Activated T-helper 17 cell treated with anti-CD3 and anti-CD28 coated beads, Interleukin-2, amount 50 U/mL, for 72 hours (primary cell): Measurements from ENCODE around the gene HSPA12B. TPM values are rescaled to one million over a fixed set of nuclear protein-coding genes. Genes with fewer than 3 reads are reported as not detected.

Experiments used
- ATAC-seq: fragments of 150-1000 bp; cut with Tn5 transposase; replicated peaks from 2 replicates; pipeline ENCODE4 v1.10.0; 2021; ENCODE audit warnings: mild to moderate bottlenecking, moderate library complexity
- H3K27ac Mint-ChIP-seq: one replicate; pipeline ENCODE4 v1.8.0; 2022; ENCODE audit warnings: mixed read lengths
- H3K27me3 Mint-ChIP-seq: one replicate; pipeline ENCODE4 v1.8.0; 2022; ENCODE audit warnings: mixed read lengths
- H3K36me3 Mint-ChIP-seq: one replicate; pipeline ENCODE4 v1.8.0; 2022; ENCODE audit warnings: low read depth, mild to moderate bottlenecking, mixed read lengths
- H3K4me1 Mint-ChIP-seq: one replicate; pipeline ENCODE4 v1.8.0; 2022; ENCODE audit warnings: mixed read lengths
- H3K4me3 Mint-ChIP-seq: one replicate; pipeline ENCODE4 v1.8.0; 2022; ENCODE audit warnings: mild to moderate bottlenecking, mixed read lengths
- H3K9me3 Mint-ChIP-seq: one replicate; pipeline ENCODE4 v1.8.0; 2022; ENCODE audit warnings: mixed read lengths
- total RNA-seq, 2 donors: library from RNA; stranded (reverse); gene quantifications; one replicate each; pipeline ENCODE4 v1.2.3, GENCODE V29; 2022

HSPA12B gene
- total RNA-seq, 2 donors from 2014 or later = not detected

- Mint-ChIP-seq H3K27me3 (peaks cover 4% of the 10 kb centered on the region), H3K4me3 (no peak overlapping the region)
Observed at GRCh38 chr20:3711484-3711941, 21.0 kb upstream of the HSPA12B start.

DNA sequence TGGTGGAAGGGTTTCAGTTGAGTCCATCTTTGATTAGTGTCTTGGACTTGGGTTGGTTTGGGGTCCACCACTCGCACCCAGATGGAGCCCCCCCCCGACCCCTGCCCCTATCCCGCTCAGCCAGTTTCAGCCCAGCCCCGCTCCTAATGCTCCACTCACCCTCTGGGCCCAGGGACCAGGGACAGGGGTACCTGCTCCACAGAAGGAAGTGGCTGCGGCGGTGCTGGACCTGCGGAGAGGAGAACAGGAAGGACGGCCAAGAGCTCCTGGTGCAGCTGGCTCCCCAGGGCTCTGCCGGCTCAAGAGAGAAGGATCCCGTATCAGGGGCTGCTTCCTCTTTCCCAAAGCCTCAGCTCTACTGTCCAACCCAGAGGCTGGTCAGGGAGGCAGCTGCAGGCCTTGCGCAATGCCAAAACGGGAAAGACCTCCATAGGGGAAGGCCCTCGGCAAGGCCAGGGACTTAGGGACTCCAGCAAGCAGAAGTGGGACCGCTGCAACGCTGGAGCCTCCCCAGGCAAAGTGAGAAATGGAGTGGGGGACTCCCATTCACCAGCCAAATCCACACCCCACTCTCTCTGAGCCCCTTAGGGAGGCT lies 20.1 kb upstream of the HSPA12B start, which contains the start of gene SIGLEC1:
SIGLEC1 (minus strand) TSS at position 322 of the 595 bp plus-strand sequence. CDS start 5,472 bp downstream, outside the sequence.
- H3K27me3 Mint-ChIP-seq = peaks cover 4% of the 10 kb centered on the region
- H3K27ac Mint-ChIP-seq = no peak within 1 kb of the TSS
- H3K9me3 Mint-ChIP-seq = no peaks in the 10 kb centered on the region
- H3K36me3 Mint-ChIP-seq = no peaks in the 10 kb centered on the region
- no peaks in the 10 kb centered on the region for H3K4me1 Mint-ChIP-seq
- no peak within 1 kb of the TSS for H3K4me3 Mint-ChIP-seq
- no peak for ATAC-seq

More at GRCh38 chr20:3711484-3711941, 21.0 kb upstream of the HSPA12B start:
- Mint-ChIP-seq H3K27ac (no peak overlapping the region), H3K4me1 (no peaks in the 10 kb centered on the region), H3K36me3 (no peaks in the 10 kb centered on the region), H3K9me3 (no peaks in the 10 kb centered on the region)
- no peak for ATAC-seq

- Mint-ChIP-seq H3K27me3 (peaks cover 4% of the 10 kb centered on the region), H3K27ac (no peak overlapping the region), H3K4me3 (no peak overlapping the region), H3K4me1 (no peaks in the 10 kb centered on the region), H3K9me3 (no peaks in the 10 kb centered on the region), H3K36me3 (no peaks in the 10 kb centered on the region)
- no peak for ATAC-seq
Observed at GRCh38 chr20:3714092-3714491, 18.4 kb upstream of the HSPA12B start.

DNA sequence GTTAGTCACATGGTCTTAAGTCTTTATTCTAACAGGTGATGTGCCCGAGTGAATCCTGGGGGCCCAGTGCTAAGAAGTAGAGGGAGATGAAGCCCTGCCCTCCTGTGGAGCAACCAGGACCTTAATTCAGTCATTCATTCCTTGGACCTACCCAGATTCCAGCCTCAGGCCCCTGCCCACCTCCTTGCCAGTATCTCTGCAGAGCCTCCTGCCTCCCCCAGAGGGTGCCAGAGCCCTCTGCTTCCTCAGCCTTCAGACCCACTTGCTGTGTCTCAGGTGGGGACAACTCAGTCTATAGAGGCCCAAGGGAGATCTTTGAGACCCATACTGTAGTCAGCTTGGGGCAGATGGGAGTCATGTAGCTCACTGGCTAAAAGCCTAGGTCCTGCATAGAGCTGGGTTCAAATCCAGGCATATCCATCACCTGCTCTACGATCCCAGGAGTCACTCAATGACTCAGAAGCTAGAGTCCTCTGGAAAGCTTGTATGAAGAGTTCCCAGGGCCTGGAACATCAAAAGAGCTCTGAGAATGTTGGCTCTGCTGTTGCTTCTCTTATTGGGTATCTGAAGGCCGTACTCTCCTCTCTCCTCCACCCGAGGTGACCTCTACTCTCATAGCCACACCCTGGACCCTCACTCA lies 16.2 kb upstream of the HSPA12B start:
- Mint-ChIP-seq H3K4me1 (no peaks in the 10 kb centered on the region), H3K9me3 (no peaks in the 10 kb centered on the region), H3K27me3 (peaks cover 14% of the 10 kb centered on the region), H3K36me3 (no peaks in the 10 kb centered on the region), H3K4me3 (no peak overlapping the region), H3K27ac (no peak overlapping the region)
- ATAC-seq = peak; percentile 57

- Mint-ChIP-seq H3K36me3 (no peaks in the 10 kb centered on the region), H3K9me3 (no peaks in the 10 kb centered on the region), H3K27ac (no peak overlapping the region), H3K27me3 (peaks cover 17% of the 10 kb centered on the region), H3K4me3 (no peak overlapping the region), H3K4me1 (no peaks in the 10 kb centered on the region)
- ATAC-seq = no peak
Observed at GRCh38 chr20:3719046-3719445, 13.4 kb upstream of the HSPA12B start.

GRCh38 chr20:3720068-3720467 lies 12.4 kb upstream of the HSPA12B start:
- no peaks in the 10 kb centered on the region for H3K36me3 Mint-ChIP-seq
- H3K27me3 Mint-ChIP-seq = peaks cover 17% of the 10 kb centered on the region
- no peaks in the 10 kb centered on the region for H3K4me1 Mint-ChIP-seq
- no peaks in the 10 kb centered on the region for H3K9me3 Mint-ChIP-seq
- H3K27ac Mint-ChIP-seq = no peak overlapping the region
- no peak for ATAC-seq
- H3K4me3 Mint-ChIP-seq = no peak overlapping the region

DNA sequence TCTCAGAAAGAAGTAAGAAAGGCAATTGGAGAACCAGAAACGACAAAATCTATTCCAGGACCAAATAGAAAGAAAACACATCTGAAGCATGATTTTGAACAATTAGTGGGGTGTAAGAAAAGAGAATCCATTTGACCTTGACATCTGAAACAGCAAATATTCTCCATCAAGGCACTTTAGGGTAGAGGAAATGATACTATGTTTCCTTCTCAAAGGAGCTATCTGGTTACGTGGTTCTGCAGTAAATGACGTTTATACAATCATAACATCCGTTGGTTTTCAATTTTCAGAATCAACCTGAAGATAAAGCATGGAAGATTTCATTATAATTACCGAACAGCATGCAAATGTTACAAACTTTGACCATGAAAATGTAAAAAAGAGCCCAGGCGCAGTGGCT lies 11.9 kb upstream of the HSPA12B start:
- ATAC-seq = no peak
- Mint-ChIP-seq H3K36me3 (no peaks in the 10 kb centered on the region), H3K27me3 (peaks cover 17% of the 10 kb centered on the region), H3K9me3 (no peaks in the 10 kb centered on the region), H3K27ac (no peak overlapping the region), H3K4me1 (no peaks in the 10 kb centered on the region), H3K4me3 (no peak overlapping the region)

GRCh38 chr20:3721912-3722311 lies 10.6 kb upstream of the HSPA12B start:
- Mint-ChIP-seq H3K9me3 (no peaks in the 10 kb centered on the region), H3K4me1 (no peaks in the 10 kb centered on the region)

DNA sequence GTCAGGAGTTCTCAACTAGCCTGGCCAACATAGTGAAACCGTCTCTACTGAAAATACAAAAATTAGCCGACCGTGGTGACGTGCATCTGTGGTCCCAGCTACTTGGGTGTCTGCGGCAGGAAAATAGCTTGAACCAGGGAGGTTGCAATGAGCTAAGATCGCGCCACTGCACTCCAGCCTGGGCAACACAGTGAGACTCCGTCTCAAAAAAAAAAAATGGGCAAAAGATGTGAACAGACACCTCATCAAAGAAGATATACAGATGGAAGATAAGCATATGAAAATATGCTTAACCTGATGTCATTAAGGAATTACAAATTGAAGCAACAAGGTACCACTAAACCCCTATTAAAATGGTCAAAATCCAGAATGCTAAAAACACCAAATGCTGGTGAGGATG lies 9.2 kb upstream of the HSPA12B start:
- Mint-ChIP-seq H3K9me3 (no peaks in the 10 kb centered on the region), H3K4me1 (no peaks in the 10 kb centered on the region), H3K27ac (no peak overlapping the region), H3K4me3 (no peak overlapping the region), H3K36me3 (no peaks in the 10 kb centered on the region), H3K27me3 (peaks cover 36% of the 10 kb centered on the region)
- ATAC-seq = no peak

More at GRCh38 chr20:3721912-3722311, 10.6 kb upstream of the HSPA12B start:
- Mint-ChIP-seq H3K36me3 (no peaks in the 10 kb centered on the region), H3K27me3 (peaks cover 22% of the 10 kb centered on the region), H3K27ac (no peak overlapping the region), H3K4me3 (no peak overlapping the region)
- no peak for ATAC-seq

GRCh38 chr20:3724356-3724755 lies 8.1 kb upstream of the HSPA12B start:
- peaks cover 39% of the 10 kb centered on the region for H3K27me3 Mint-ChIP-seq
- H3K36me3 Mint-ChIP-seq = no peaks in the 10 kb centered on the region
- ATAC-seq = no peak
- H3K4me1 Mint-ChIP-seq = no peaks in the 10 kb centered on the region
- no peak overlapping the region for H3K27ac Mint-ChIP-seq
- no peaks in the 10 kb centered on the region for H3K9me3 Mint-ChIP-seq
- no peak overlapping the region for H3K4me3 Mint-ChIP-seq

GRCh38 chr20:3727401-3728021 lies 5.0 kb upstream of the HSPA12B start:
- H3K4me1 Mint-ChIP-seq = no peaks in the 10 kb centered on the region
- H3K27me3 Mint-ChIP-seq = peaks cover 37% of the 10 kb centered on the region
- H3K36me3 Mint-ChIP-seq = no peaks in the 10 kb centered on the region
- no peaks in the 10 kb centered on the region for H3K9me3 Mint-ChIP-seq
- no peak overlapping the region for H3K27ac Mint-ChIP-seq
- ATAC-seq = no peak
- no peak overlapping the region for H3K4me3 Mint-ChIP-seq

GRCh38 chr20:3728354-3728753 lies 4.1 kb upstream of the HSPA12B start:
- no peak for ATAC-seq
- H3K9me3 Mint-ChIP-seq = no peaks in the 10 kb centered on the region
- H3K36me3 Mint-ChIP-seq = no peaks in the 10 kb centered on the region
- no peak overlapping the region for H3K27ac Mint-ChIP-seq
- no peak overlapping the region for H3K4me3 Mint-ChIP-seq
- peaks cover 39% of the 10 kb centered on the region for H3K27me3 Mint-ChIP-seq
- no peaks in the 10 kb centered on the region for H3K4me1 Mint-ChIP-seq

GRCh38 chr20:3728876-3729275 lies 3.6 kb upstream of the HSPA12B start:
- Mint-ChIP-seq H3K4me3 (no peak overlapping the region), H3K27ac (no peak overlapping the region)

DNA sequence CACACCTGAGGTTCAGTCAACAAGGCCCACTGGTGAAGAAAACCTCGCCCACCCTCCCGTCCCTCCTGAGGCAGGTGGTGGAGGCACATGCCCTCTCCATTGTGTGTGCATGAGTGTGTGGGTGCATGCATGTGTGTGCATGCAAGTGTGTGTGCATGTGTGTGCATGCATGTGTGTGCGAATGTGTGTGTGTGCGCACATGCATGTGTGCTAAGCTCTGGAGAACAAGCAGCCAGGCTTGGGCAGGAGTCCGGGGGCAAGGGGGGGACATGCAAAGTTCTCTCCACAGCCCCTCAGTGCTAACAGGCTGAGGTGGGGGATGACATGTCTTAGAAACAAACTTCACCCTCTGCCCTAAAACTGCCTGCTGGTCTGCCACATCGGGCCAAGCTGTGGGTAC lies 3.1 kb upstream of the HSPA12B start:
- no peak for ATAC-seq
- no peaks in the 10 kb centered on the region for H3K9me3 Mint-ChIP-seq
- H3K4me1 Mint-ChIP-seq = no peaks in the 10 kb centered on the region
- no peaks in the 10 kb centered on the region for H3K36me3 Mint-ChIP-seq
- no peak overlapping the region for H3K4me3 Mint-ChIP-seq
- peaks cover 42% of the 10 kb centered on the region for H3K27me3 Mint-ChIP-seq
- no peak overlapping the region for H3K27ac Mint-ChIP-seq

More at GRCh38 chr20:3728876-3729275, 3.6 kb upstream of the HSPA12B start:
- Mint-ChIP-seq H3K4me1 (no peaks in the 10 kb centered on the region), H3K27me3 (peaks cover 42% of the 10 kb centered on the region), H3K36me3 (no peaks in the 10 kb centered on the region), H3K9me3 (no peaks in the 10 kb centered on the region)
- no peak for ATAC-seq
